Central memory CD8-positive, alpha-beta T cell (primary cell): ENCODE results near the gene LRIT1.

Source experiments
- ATAC-seq: fragments of 150-1000 bp; cut with Tn5 transposase; replicated peaks from 2 replicates; pipeline ENCODE4 v1.10.0; 2022; ENCODE audit warnings: mild to moderate bottlenecking, moderate FRiP score, moderate number of reproducible peaks; ENCODE audit not compliant: poor library complexity, severe bottlenecking; ENCODE audit errors: extremely low read depth
- DNase-seq, 2 donors: peaks; one replicate each; pipeline ENCODE4 v3.0.0; 2021; ENCODE audit warnings: low spot score in 2 of 2
- H3K27ac Mint-ChIP-seq: one replicate; pipeline ENCODE4 v1.8.0; 2022; ENCODE audit warnings: low read depth, mild to moderate bottlenecking, moderate library complexity, mixed read lengths
- H3K27me3 Mint-ChIP-seq: one replicate; pipeline ENCODE4 v1.8.0; 2022; ENCODE audit warnings: mixed read lengths
- H3K36me3 Mint-ChIP-seq: one replicate; pipeline ENCODE4 v1.8.0; 2022; ENCODE audit warnings: mild to moderate bottlenecking, moderate library complexity, mixed read lengths; ENCODE audit not compliant: insufficient read depth
- H3K4me1 Mint-ChIP-seq: one replicate; pipeline ENCODE4 v1.8.0; 2022; ENCODE audit warnings: mixed read lengths
- H3K4me3 Mint-ChIP-seq: one replicate; pipeline ENCODE4 v1.8.0; 2022; ENCODE audit warnings: mild to moderate bottlenecking, moderate library complexity, mixed read lengths
- H3K9me3 Mint-ChIP-seq: one replicate; pipeline ENCODE4 v1.8.0; 2022; ENCODE audit warnings: mixed read lengths

The LRIT1 gene

DNA sequence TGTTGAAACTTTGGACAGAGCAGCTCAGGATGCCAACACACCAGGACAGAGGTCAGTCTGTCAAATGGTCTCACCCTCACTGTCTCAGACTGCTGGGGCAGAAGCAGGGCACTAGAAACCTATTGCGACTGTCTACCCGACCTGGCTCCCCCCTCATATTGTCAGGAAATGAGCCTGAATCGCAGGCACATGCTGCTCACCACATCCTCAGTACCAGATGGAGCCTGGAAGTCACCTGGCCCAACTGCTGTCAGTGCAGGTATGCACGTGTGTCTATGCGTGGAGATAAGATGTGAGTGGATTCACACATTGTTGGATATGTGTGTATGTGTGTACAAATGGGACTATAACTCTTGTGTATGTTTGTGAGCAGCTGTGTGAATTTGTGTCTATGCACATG lies 50.2 kb downstream of the LRIT1 start:
- peaks cover 8% of the 10 kb centered on the region for H3K4me1 Mint-ChIP-seq
- H3K4me3 Mint-ChIP-seq, result no peak overlapping the region
- H3K36me3 Mint-ChIP-seq, result no peaks in the 10 kb centered on the region
- no peak overlapping the region for H3K27ac Mint-ChIP-seq
- peaks cover 2% of the 10 kb centered on the region for H3K27me3 Mint-ChIP-seq
- no peaks in the 10 kb centered on the region for H3K9me3 Mint-ChIP-seq
- DNase-seq (no peak), ATAC-seq (peak; percentile 72)

DNA sequence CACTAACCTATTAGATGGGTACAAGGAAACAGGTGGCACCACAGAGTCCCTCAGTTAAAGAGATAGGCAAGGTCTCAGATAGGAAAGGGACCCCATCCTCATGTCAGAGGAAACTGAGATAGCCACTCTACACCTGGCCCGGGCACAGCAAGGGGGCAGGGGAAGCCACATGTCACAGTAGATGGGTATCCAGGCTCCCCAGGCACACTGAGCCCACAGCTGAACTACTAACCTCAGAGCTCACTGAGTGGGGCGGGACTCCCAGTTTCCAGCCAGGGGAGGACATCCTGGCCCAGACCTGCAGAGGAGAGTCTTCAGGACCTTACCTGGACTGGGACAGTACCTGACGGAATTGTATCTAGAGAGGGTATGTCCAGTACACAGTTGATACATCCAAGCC lies 50.7 kb downstream of the LRIT1 start:
- peaks cover 8% of the 10 kb centered on the region for H3K4me1 Mint-ChIP-seq
- DNase-seq (no peak), ATAC-seq (no peak)
- no peak overlapping the region for H3K4me3 Mint-ChIP-seq
- H3K9me3 Mint-ChIP-seq, result no peaks in the 10 kb centered on the region
- H3K27me3 Mint-ChIP-seq, result no peaks in the 10 kb centered on the region
- no peak overlapping the region for H3K27ac Mint-ChIP-seq
- H3K36me3 Mint-ChIP-seq, result no peaks in the 10 kb centered on the region

DNA sequence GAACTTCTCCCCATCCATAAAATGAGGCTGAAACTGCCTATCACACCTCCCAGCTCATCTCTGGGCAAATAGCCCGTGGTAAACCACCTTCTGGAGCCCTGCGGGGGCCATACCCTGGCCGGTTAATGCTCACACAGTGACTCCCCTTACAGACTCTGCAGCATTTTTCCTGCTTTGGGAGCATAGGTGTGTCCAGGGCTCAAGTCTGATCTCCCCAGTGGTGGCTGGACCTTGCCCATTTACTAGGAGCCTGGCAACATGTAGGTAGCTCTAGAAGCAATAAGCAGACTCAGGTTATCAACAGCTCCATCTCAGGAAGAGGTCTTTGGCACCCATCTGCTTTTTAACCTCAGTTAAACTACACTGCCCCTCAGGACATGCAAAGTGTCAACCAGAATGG lies 52.5 kb downstream of the LRIT1 start:
- H3K27me3 Mint-ChIP-seq, result no peaks in the 10 kb centered on the region
- ATAC-seq (no peak), DNase-seq (no peak)
- H3K36me3 Mint-ChIP-seq, result no peaks in the 10 kb centered on the region
- no peak overlapping the region for H3K4me3 Mint-ChIP-seq
- H3K27ac Mint-ChIP-seq, result no peak overlapping the region
- no peaks in the 10 kb centered on the region for H3K9me3 Mint-ChIP-seq
- H3K4me1 Mint-ChIP-seq, result peaks cover 14% of the 10 kb centered on the region

DNA sequence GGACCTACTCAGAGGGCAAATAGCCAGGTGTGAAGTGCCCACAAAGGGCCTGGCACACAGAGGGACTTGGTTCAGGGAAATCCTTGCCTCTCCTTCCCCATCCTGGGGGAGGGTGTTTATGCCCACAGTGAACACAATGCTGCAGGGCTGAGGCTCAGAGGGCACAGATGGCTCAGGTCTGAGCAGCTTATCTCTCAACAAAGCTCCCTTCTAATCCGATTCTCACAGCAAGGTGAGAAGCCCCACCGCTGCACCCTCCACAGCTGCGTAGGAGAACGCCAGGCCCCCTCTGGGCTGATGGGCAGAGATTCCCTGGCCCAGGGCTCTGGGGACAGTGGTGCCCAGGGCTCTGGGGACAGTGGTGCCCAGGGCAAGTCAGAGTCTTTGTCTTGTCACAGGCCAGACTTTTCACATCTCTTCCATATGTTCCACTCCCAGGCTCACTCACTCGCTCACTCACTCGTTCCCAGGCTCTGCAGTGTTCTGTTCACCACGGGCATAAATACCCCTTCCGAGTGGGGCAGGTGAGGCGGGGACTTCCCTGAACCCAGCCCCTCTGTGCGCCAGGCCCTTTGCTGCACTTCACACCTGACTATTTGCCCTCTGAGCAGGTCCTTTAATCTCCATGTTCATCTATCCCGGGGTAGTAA lies 55.7 kb downstream of the LRIT1 start:
- ATAC-seq, result no peak
- Mint-ChIP-seq H3K4me1 (peaks cover 5% of the 10 kb centered on the region), H3K9me3 (no peaks in the 10 kb centered on the region), H3K4me3 (no peak overlapping the region), H3K27ac (no peak overlapping the region), H3K27me3 (no peaks in the 10 kb centered on the region), H3K36me3 (no peaks in the 10 kb centered on the region)
- no peak for DNase-seq

DNA sequence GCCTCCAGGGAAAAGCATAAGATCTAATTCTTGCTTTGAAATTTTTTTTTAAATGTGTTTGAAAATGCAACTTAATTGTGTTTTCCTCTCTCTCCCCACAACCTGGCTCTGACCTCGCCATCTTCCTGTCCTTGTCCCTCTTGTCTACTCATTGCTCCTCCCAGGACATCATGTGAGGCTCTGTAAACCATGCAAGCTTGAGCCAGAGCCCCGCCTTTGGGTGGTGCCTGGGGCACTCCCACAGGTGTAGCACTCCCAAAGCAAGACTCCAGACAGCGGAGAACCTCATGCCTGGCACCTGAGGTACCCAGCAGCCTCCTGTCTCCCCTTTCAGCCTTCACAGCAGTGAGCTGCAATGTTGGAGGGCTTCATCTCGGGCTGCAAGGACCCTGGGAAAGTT lies 56.8 kb downstream of the LRIT1 start:
- H3K9me3 Mint-ChIP-seq, result no peaks in the 10 kb centered on the region

DNA sequence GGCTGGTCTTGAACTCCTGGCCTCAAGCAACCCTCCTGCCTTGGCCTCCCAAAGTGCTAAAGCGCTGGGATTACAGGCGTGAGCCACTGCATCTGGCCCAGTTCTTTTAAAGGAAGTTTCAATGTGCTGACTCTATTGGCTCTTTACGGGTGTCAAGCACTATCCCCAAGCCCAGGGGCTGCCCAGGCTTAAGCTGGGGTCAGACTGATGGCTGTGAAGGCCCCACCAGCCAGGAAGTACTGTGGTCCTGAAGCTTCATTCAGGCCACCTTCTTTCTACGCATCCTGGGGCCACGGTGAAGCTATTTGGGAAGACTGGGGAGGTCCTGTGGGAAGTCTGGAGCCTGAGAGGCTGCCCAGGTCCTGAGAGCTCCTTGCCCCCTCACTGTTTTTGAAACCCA lies 59.7 kb downstream of the LRIT1 start:
- no peak overlapping the region for H3K27ac Mint-ChIP-seq
- DNase-seq (no peak), ATAC-seq (no peak)
- H3K27me3 Mint-ChIP-seq, result no peaks in the 10 kb centered on the region
- peaks cover 10% of the 10 kb centered on the region for H3K4me1 Mint-ChIP-seq
- H3K9me3 Mint-ChIP-seq, result no peaks in the 10 kb centered on the region
- no peak overlapping the region for H3K4me3 Mint-ChIP-seq
- no peaks in the 10 kb centered on the region for H3K36me3 Mint-ChIP-seq

More for the DNA sequence above, 56.8 kb downstream of the LRIT1 start:
- no peak overlapping the region for H3K4me3 Mint-ChIP-seq
- DNase-seq (no peak), ATAC-seq (no peak)
- peaks cover 5% of the 10 kb centered on the region for H3K4me1 Mint-ChIP-seq
- H3K27ac Mint-ChIP-seq, result no peak overlapping the region
- H3K27me3 Mint-ChIP-seq, result no peaks in the 10 kb centered on the region
- no peaks in the 10 kb centered on the region for H3K36me3 Mint-ChIP-seq
